IMR-90 (cell line): ENCODE data around the gene RBM44. TPM values are rescaled to one million over a fixed set of nuclear protein-coding genes. Genes with fewer than 3 reads are reported as not detected.
"Not testable (repeated sequence)": the region's sequence is repeated elsewhere in the genome, so short reads cannot be mapped to it uniquely, and the experiment has no call there.

Source experiments
- ATAC-seq: fragments of 200-7000 bp; cut with Tn5 transposase; 2 replicates; pipeline ENCODE4 v1.9.1; 2020; ENCODE audit warnings: low read depth, mild to moderate bottlenecking, moderate library complexity
- BruUV-seq: library from RNA; stranded (reverse); fragments of 400-500 nt; replicated peaks from 2 replicates; lab custom pipeline; 2021; lab: Mats Ljungman, UMichigan
- CTCF ChIA-PET: fragments of 300-600 bp; formaldehyde crosslinking; extraction: SDS; loops from one replicate; lab custom pipeline; 2021; ENCODE audit warnings: antibody characterized with exemption; lab: Yijun Ruan, JAX
- POLR2A ChIA-PET: fragments of 300-600 bp; sonication (Branson Sonifier 250); formaldehyde crosslinking; loops from one replicate; lab custom pipeline; 2022; ENCODE audit warnings: antibody characterized with exemption; ENCODE audit not compliant: unreplicated experiment; lab: Charles Lee
- DNase-seq: peaks from one replicate; pipeline ENCODE4 v3.0.0; 2013
- H2AFZ ChIP-seq: replicated peaks from 2 replicates; pipeline ENCODE3; 2013; ENCODE audit warnings: low read length, mild to moderate bottlenecking; ENCODE audit not compliant: poor library complexity
- H2AK5ac ChIP-seq: 2 replicates; pipeline ENCODE4 v1.6.1; 2013; ENCODE audit warnings: low read depth, low read length, inconsistent platforms
- H2AK9ac ChIP-seq: replicated peaks from 2 replicates; pipeline ENCODE3; 2013; ENCODE audit warnings: mild to moderate bottlenecking, low read depth, low read length, moderate library complexity; ENCODE audit not compliant: poor library complexity
- H2BK120ac ChIP-seq: 2 replicates; pipeline ENCODE4 v1.6.1; 2013; ENCODE audit warnings: low read depth, low read length, inconsistent platforms
- H2BK15ac ChIP-seq: 3 replicates; pipeline ENCODE4 v1.6.1; 2013; ENCODE audit warnings: low read depth, low read length, inconsistent platforms
- H2BK20ac ChIP-seq: 2 replicates; pipeline ENCODE4 v1.6.1; 2013; ENCODE audit warnings: low read depth, mild to moderate bottlenecking, inconsistent platforms, low read length, moderate library complexity
- H2BK5ac ChIP-seq: 2 replicates; pipeline ENCODE4 v1.6.1; 2013; ENCODE audit warnings: mild to moderate bottlenecking, low read depth, low read length, inconsistent platforms; ENCODE audit not compliant: poor library complexity, severe bottlenecking
- H3K14ac ChIP-seq: replicated peaks from 2 replicates; pipeline ENCODE4 v1.6.1; 2013; ENCODE audit warnings: low read depth, low read length, inconsistent platforms
- H3K18ac ChIP-seq: 2 replicates; pipeline ENCODE4 v1.6.1; 2013; ENCODE audit warnings: low read depth, low read length, control low read depth
- H3K23ac ChIP-seq: 2 replicates; pipeline ENCODE4 v1.6.1; 2013; ENCODE audit warnings: low read depth, low read length, inconsistent platforms
- H3K27ac ChIP-seq: 2 replicates; pipeline ENCODE4 v1.5.1; 2013; ENCODE audit warnings: mild to moderate bottlenecking, control low read depth, low read length; ENCODE audit not compliant: insufficient read depth
- H3K27me3 ChIP-seq: 2 replicates; pipeline ENCODE4 v1.6.1; 2013; ENCODE audit warnings: low read length; ENCODE audit not compliant: control insufficient read depth, insufficient read depth
- H3K36me3 ChIP-seq: 2 replicates; pipeline ENCODE4 v1.6.1; 2013; ENCODE audit warnings: low read length, mixed read lengths; ENCODE audit not compliant: control insufficient read depth, insufficient read depth
- H3K4ac ChIP-seq: 2 replicates; pipeline ENCODE4 v1.6.1; 2013; ENCODE audit warnings: low read depth, low read length, inconsistent platforms
- H3K4me1 ChIP-seq: 2 replicates; pipeline ENCODE4 v1.6.1; 2013; ENCODE audit warnings: low read length, mixed read lengths; ENCODE audit not compliant: control insufficient read depth, insufficient read depth
- H3K4me2 ChIP-seq: 2 replicates; pipeline ENCODE4 v1.6.1; 2013; ENCODE audit warnings: low read depth, mild to moderate bottlenecking, control low read depth, low read length, moderate library complexity
- H3K4me3 ChIP-seq: 2 replicates; pipeline ENCODE4 v1.5.1; 2013; ENCODE audit warnings: low read depth, mild to moderate bottlenecking, control low read depth, low read length, moderate library complexity; ENCODE audit not compliant: insufficient read depth
- H3K56ac ChIP-seq: 2 replicates; pipeline ENCODE4 v1.6.1; 2013; ENCODE audit warnings: low read length, inconsistent platforms; ENCODE audit not compliant: insufficient read depth; ENCODE audit errors: extremely low read depth
- H3K79me1 ChIP-seq, 2 experiments: 2 replicates each; pipeline ENCODE4 v1.6.1; 2013; ENCODE audit warnings: low read length in 2 of 2, inconsistent platforms in 1 of 2, low read depth in 1 of 2
- H3K9ac ChIP-seq: 2 replicates; pipeline ENCODE4 v1.6.1; 2013; ENCODE audit warnings: low read depth, low read length, control low read depth
- H3K9me1 ChIP-seq: 2 replicates; pipeline ENCODE4 v1.6.1; 2013; ENCODE audit warnings: low read length, inconsistent platforms; ENCODE audit not compliant: insufficient read depth
- H3K9me3 ChIP-seq: 2 replicates; pipeline ENCODE4 v1.6.1; 2013; ENCODE audit warnings: low read length; ENCODE audit not compliant: control insufficient read depth, insufficient read depth
- H4K20me1 ChIP-seq: 2 replicates; pipeline ENCODE4 v1.6.1; 2013; ENCODE audit warnings: low read length, inconsistent platforms; ENCODE audit not compliant: insufficient read depth
- H4K5ac ChIP-seq: 2 replicates; pipeline ENCODE4 v1.6.1; 2013; ENCODE audit warnings: mild to moderate bottlenecking, low read depth, low read length, control low read depth
- H4K8ac ChIP-seq, 2 experiments: 2 replicates each; pipeline ENCODE4 v1.6.1; 2013; ENCODE audit warnings: low read depth in 2 of 2, low read length in 2 of 2, control low read depth in 1 of 2, inconsistent platforms in 1 of 2
- H4K91ac ChIP-seq: 2 replicates; pipeline ENCODE4 v1.6.1; 2013; ENCODE audit warnings: low read depth, low read length, inconsistent platforms; ENCODE audit not compliant: insufficient read depth
- CHD1 ChIP-seq: IDR thresholded peaks from 2 replicates; pipeline ENCODE4 v1.6.1; 2012; ENCODE audit warnings: low read depth, low read length, improper control_type of control experiment
- CTCF ChIP-seq: conservative IDR thresholded peaks from 2 replicates; pipeline ENCODE4 v1.5.1; 2012; ENCODE audit warnings: mild to moderate bottlenecking, low read depth, low read length, improper control_type of control experiment
- RFX5 ChIP-seq: IDR thresholded peaks from 2 replicates; pipeline ENCODE4 v1.8.0; 2012; ENCODE audit warnings: low read depth, mild to moderate bottlenecking, low read length, moderate library complexity
- WGBS, 2 experiments: methylation state at CpG; one replicate each; pipeline versions ENCODE4 v1.1.5 to v1.1.7; 2013; ENCODE audit warnings: missing lambda C conversion rate in 2 of 2; ENCODE audit not compliant: insufficient read length in 1 of 2; ENCODE audit errors: extremely low coverage in 2 of 2; 5-methylcytosine and 5-hydroxymethylcytosine counted together
- dilution Hi-C: fragments of 300-500 bp; cut with HindIII; formaldehyde crosslinking; loops from one replicate; pipeline ENCODE4 v1.14.3; 2018; ENCODE audit warnings: low sequenced_read_pairs; ENCODE audit not compliant: unreplicated experiment
- in situ Hi-C: fragments of 300-500 bp; cut with MboI; formaldehyde crosslinking; loops from 3 replicates; pipeline ENCODE4 v1.14.3; 2019; ENCODE audit warnings: low sequenced_read_pairs, inconsistent platforms, mixed read lengths
- intact Hi-C: fragments of 100-400 bp; cut with micrococcal nuclease; formaldehyde crosslinking; loops from 2 replicates; pipeline ENCODE4 v1.10.0; 2022
- polyA plus RNA-seq, 3 experiments: library from polyadenylated mRNA; depleted of rRNA; stranded (reverse); fragments of >200 nt; gene quantifications; 2 replicates each; pipeline ENCODE4 v1.2.3, GENCODE V29; 2012; ENCODE audit warnings: low replicate concordance in 1 of 3
- total RNA-seq: library from RNA; depleted of rRNA; stranded (reverse); fragments of >200 nt; gene quantifications from 2 replicates; pipeline ENCODE4 v1.2.3, GENCODE V29; 2012

RBM44 gene
- total and polyA plus RNA-seq, 2 of the 4 experiments (the other 2 are of a cell fraction), result 0.14 to 0.18 TPM

- POLR2A ChIA-PET, result no interaction called here
- in situ Hi-C loops, result no loop called here
- dilution Hi-C loops, result no loop called here
Observed at GRCh38 chr2:237763812-237764211, 34.8 kb upstream of the RBM44 start.

GRCh38 chr2:237765122-237765521 is 33.5 kb upstream of the RBM44 start:
- BruUV-seq, H2BK120ac ChIP-seq, H3K4me2 ChIP-seq, H2AK9ac ChIP-seq, H2BK20ac ChIP-seq, H3K27me3 ChIP-seq, H2AK5ac ChIP-seq, POLR2A ChIA-PET, H4K91ac ChIP-seq, H2BK15ac ChIP-seq, H3K4ac ChIP-seq, H3K4me3 ChIP-seq, H3K27ac ChIP-seq, dilution Hi-C loops, H3K9me3 ChIP-seq, DNase-seq, H4K20me1 ChIP-seq, CTCF ChIA-PET, intact Hi-C loops, H4K5ac ChIP-seq, in situ Hi-C loops, H3K14ac ChIP-seq, ATAC-seq, H3K23ac ChIP-seq, H3K56ac ChIP-seq, H2BK5ac ChIP-seq, H2AFZ ChIP-seq, H3K9ac ChIP-seq, H3K18ac ChIP-seq: not testable (repeated sequence)
- peaks cover 31 to 60% of the 10 kb centered on the region in 2 experiments for H3K79me1 ChIP-seq
- WGBS, 2 experiments, result no CpG with 5 or more reads among the region's 6 CpGs
- H3K9me1 ChIP-seq, result peaks cover 20% of the 10 kb centered on the region
- H3K4me1 ChIP-seq, result peaks cover 28% of the 10 kb centered on the region
- H4K8ac ChIP-seq, result peak overlapping the region in 1 of 2 experiments; percentile 24; a peak in 1 of 4 replicates
- peaks cover 24% of the 10 kb centered on the region for H3K36me3 ChIP-seq

More at GRCh38 chr2:237763812-237764211, 34.8 kb upstream of the RBM44 start:
- peak overlapping the region in 1 of 2 experiments; percentile 29; a peak in 1 of 4 replicates for H4K8ac ChIP-seq
- CTCF ChIA-PET, result interaction anchor here (0.6 kb wide), 1 partner anchor 98 kb away, joined by 3 read pairs; no protein-coding TSS in a partner anchor
- H2BK5ac ChIP-seq, result peak overlapping the region; percentile 30
- no peak overlapping the region for H2AK9ac ChIP-seq
- no peak overlapping the region; the same call in 1 of the 2 replicates for H3K14ac ChIP-seq
- no peak overlapping the region for H3K9ac ChIP-seq
- H3K9me1 ChIP-seq, result peaks cover 20% of the 10 kb centered on the region
- H2BK120ac ChIP-seq, result peak overlapping the region; percentile 48; the same call in 1 of the 2 replicates
- no peaks in the 10 kb centered on the region for H3K27me3 ChIP-seq
- H2BK15ac ChIP-seq, result 0 out of 3 replicates have a peak overlapping the region, but pooled peaks have one; percentile 41
- 100% methylated on average over 5 of the region's 10 CpGs; no CpG with 5 or more reads in 1 of the 2 experiments for WGBS, 2 experiments
- no peak overlapping the region for H3K4me2 ChIP-seq
- no peak for TF ChIP-seq CTCF
- TF ChIP-seq CHD1, result no peak
- TF ChIP-seq RFX5, result no peak
- no peak overlapping the region for H2AFZ ChIP-seq
- DNase-seq (no peak), ATAC-seq (no peak)
- H3K36me3 ChIP-seq, result peaks cover 25% of the 10 kb centered on the region
- H3K4me1 ChIP-seq, result peaks cover 33% of the 10 kb centered on the region
- no peak overlapping the region for H3K18ac ChIP-seq
- no peak overlapping the region for H3K27ac ChIP-seq
- H3K79me1 ChIP-seq, result peaks cover 31 to 61% of the 10 kb centered on the region in 2 experiments
- H2AK5ac ChIP-seq, result peak overlapping the region; percentile 48; the same call in 1 of the 2 replicates
- TSS peak; percentile 69 for BruUV-seq
- H3K9me3 ChIP-seq, result no peaks in the 10 kb centered on the region
- H4K5ac ChIP-seq, result no peak overlapping the region
- H3K4me3 ChIP-seq, result no peak overlapping the region
- no peak overlapping the region for H2BK20ac ChIP-seq
- H4K91ac ChIP-seq, result no peak overlapping the region
- H3K56ac ChIP-seq, result no peak overlapping the region
- intact Hi-C loops, result no loop called here
- peaks cover 9% of the 10 kb centered on the region for H4K20me1 ChIP-seq
- peak overlapping the region; percentile 19 for H3K4ac ChIP-seq
- 0 out of 2 replicates have a peak overlapping the region, but pooled peaks have one; percentile 42 for H3K23ac ChIP-seq
